ENCODE measurements around the gene ZNF581. TPM values are rescaled to one million over a fixed set of nuclear protein-coding genes. Genes with fewer than 3 reads are reported as not detected.
A peak's percentile ranks its signal among the peaks of the same experiment; 100 is the strongest.

Gene ZNF581
- total and polyA plus RNA-seq, 2 experiments from 2014 or later = 22.3 to 42.0 TPM

- TF ChIP-seq CTCF (IDR thresholded peaks at IDR 0.05; ENCODE audit: low read depth, low read length) = no peak
- Histone ChIP-seq H3K9me3 (ENCODE audit: low read depth) (no peaks in the 10 kb centered on the region), H3K27ac (no peak overlapping the region), H3K4me1 (ENCODE audit: low read depth) (peaks cover 3% of the 10 kb centered on the region), H3K36me3 (peaks cover 39% of the 10 kb centered on the region), H3K27me3 (no peaks in the 10 kb centered on the region), H3K4me3 (no peak overlapping the region)
- no peak for DNase-seq (ENCODE audit: low read depth in 1 of 2, low spot score in 1 of 2)
Observed at GRCh38 chr19:55661826-55662225, 18.4 kb downstream of the ZNF581 start.

GRCh38 chr19:55663846-55664536, 20.5 kb downstream of the ZNF581 start:
- H3K27me3 ChIP-seq = no peaks in the 10 kb centered on the region
- no peak for TF ChIP-seq CTCF (IDR thresholded peaks at IDR 0.05; ENCODE audit: low read depth, low read length)
- no peak overlapping the region for H3K27ac ChIP-seq
- DNase-seq (ENCODE audit: low read depth in 1 of 2, low spot score in 1 of 2) = no peak
- H3K9me3 ChIP-seq (ENCODE audit: low read depth) = no peaks in the 10 kb centered on the region
- peaks cover 51% of the 10 kb centered on the region for H3K36me3 ChIP-seq
- H3K4me3 ChIP-seq = no peak overlapping the region
- H3K4me1 ChIP-seq (ENCODE audit: low read depth) = no peaks in the 10 kb centered on the region

GRCh38 chr19:55666343-55667005, 23.0 kb downstream of the ZNF581 start:
- H3K27ac ChIP-seq = no peak overlapping the region
- DNase-seq (ENCODE audit: low read depth in 1 of 2, low spot score in 1 of 2) = no peak
- H3K9me3 ChIP-seq (ENCODE audit: low read depth) = no peaks in the 10 kb centered on the region
- no peak overlapping the region for H3K4me3 ChIP-seq
- no peaks in the 10 kb centered on the region for H3K4me1 ChIP-seq (ENCODE audit: low read depth)
- no peaks in the 10 kb centered on the region for H3K27me3 ChIP-seq
- H3K36me3 ChIP-seq = peaks cover 59% of the 10 kb centered on the region
- no peak for TF ChIP-seq CTCF (IDR thresholded peaks at IDR 0.05; ENCODE audit: low read depth, low read length)

GRCh38 chr19:55667006-55667381, 23.5 kb downstream of the ZNF581 start:
- H3K27me3 ChIP-seq = no peaks in the 10 kb centered on the region
- no peak overlapping the region for H3K27ac ChIP-seq
- no peak for TF ChIP-seq CTCF (IDR thresholded peaks at IDR 0.05; ENCODE audit: low read depth, low read length)
- H3K4me3 ChIP-seq = no peak overlapping the region
- peaks cover 54% of the 10 kb centered on the region for H3K36me3 ChIP-seq
- DNase-seq (ENCODE audit: low read depth in 1 of 2, low spot score in 1 of 2) = no peak
- H3K4me1 ChIP-seq (ENCODE audit: low read depth) = no peaks in the 10 kb centered on the region
- no peaks in the 10 kb centered on the region for H3K9me3 ChIP-seq (ENCODE audit: low read depth)

- Histone ChIP-seq H3K27ac (peak overlapping the region; percentile 9), H3K9me3 (ENCODE audit: low read depth) (no peaks in the 10 kb centered on the region), H3K4me1 (ENCODE audit: low read depth) (no peaks in the 10 kb centered on the region), H3K27me3 (no peaks in the 10 kb centered on the region), H3K4me3 (no peak overlapping the region), H3K36me3 (peaks cover 52% of the 10 kb centered on the region)
- no peak for DNase-seq (ENCODE audit: low read depth in 1 of 2, low spot score in 1 of 2)
- TF ChIP-seq CTCF (IDR thresholded peaks at IDR 0.05; ENCODE audit: low read depth, low read length) = no peak
Observed at GRCh38 chr19:55667511-55667910, 24.1 kb downstream of the ZNF581 start.
